Left renal cortex interstitium (tissue), 4 donors: ENCODE measurements around the gene COL4A6. TPM values are rescaled to one million over a fixed set of nuclear protein-coding genes. Genes with fewer than 3 reads are reported as not detected.

Experiments used
- DNase-seq, 4 donors: peaks; one replicate each; pipeline ENCODE4 v3.0.0-alpha.2; 2013; ENCODE audit warnings: low read depth in 4 of 4, low spot score in 2 of 4, missing footprints in 1 of 4
- polyA plus RNA-seq, 4 donors: library from polyadenylated mRNA; unstranded; fragments of 120-200 nt; gene quantifications; one replicate each; pipeline ENCODE4 v1.2.1, GENCODE V29; 2013; ENCODE audit not compliant: insufficient read length in 4 of 4

Gene COL4A6
- polyA plus RNA-seq, 4 donors: 15.7 to 18.9 (median 17.1) TPM

- no peak for DNase-seq
These were observed 316.9 kb downstream of the COL4A6 start for GRCh38 chrX:108121291-108121690.

- no peak for DNase-seq
These were observed 320.2 kb downstream of the COL4A6 start for GRCh38 chrX:108117988-108118387.

GRCh38 chrX:108114541-108114940 lies 323.7 kb downstream of the COL4A6 start:
- DNase-seq: no peak

Other genes with a start within 250 kb of the COL4A6 start
- 100 to 1,000 TPM; 123 to 154 (median 131) TPM for gene COL4A5, start 1.4 kb upstream of the COL4A6 start, polyA plus RNA-seq